Stimulated activated CD4-positive, alpha-beta T cell treated with anti-CD3 and anti-CD28 coated beads, Interleukin-1b, Interleukin-23, amount 100 ng/mL, for 48 hours (primary cell): Measurements from ENCODE around the gene SENP1.

Experiments used
- DNase-seq: peaks from one replicate; pipeline ENCODE4 v3.0.0-alpha.2; 2020

Gene SENP1

DNA sequence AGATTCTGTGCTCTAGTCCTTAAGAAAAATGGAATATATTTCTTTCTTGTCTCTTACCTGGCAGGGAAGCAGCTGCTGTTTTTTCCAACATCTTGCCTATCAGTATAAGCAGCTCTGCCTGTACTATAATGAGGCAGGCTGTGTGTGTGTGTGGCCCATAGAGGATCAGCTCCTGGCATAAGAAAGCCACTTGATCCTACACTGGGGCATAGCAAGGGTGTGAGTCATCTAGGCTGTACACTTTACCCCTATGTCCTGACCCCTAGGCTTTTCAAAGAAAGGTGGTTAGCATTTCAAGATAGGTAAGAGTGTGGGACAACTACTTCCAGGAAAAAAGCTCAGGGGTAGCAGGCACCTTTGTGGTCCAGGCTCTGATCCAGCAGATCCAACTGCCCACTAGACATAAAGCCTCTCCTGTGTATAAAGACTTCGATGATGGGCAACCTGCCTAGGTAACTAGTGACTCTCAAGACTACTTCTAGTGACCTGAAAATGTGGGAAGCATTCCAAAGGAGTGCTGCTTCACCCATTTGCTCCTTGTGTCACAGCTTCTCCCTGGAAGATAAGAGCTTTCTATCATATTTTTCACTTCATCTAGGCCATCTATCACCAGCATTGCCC, 4.9 kb upstream of the SENP1 start:
- DNase-seq = no peak

DNA sequence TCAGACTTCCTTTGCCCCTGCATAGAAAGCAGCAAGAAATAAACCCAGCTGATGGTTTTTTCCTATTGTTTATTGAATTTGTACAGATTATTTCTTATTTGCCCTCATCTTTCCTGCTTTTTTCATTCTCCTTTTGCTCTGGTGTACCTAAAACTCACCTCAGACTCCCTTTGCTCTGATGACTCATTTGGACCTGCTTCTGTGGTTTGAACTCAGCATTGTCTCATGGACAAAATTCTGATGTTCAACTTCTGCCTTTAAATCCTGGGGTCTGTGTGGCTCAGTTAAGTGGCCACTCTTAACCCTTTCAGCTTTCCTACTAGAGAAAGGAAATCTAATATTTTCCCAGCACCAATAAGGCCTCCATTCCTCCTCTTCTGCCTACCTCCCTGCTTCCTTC, 3.5 kb upstream of the SENP1 start:
- no peak for DNase-seq

DNA sequence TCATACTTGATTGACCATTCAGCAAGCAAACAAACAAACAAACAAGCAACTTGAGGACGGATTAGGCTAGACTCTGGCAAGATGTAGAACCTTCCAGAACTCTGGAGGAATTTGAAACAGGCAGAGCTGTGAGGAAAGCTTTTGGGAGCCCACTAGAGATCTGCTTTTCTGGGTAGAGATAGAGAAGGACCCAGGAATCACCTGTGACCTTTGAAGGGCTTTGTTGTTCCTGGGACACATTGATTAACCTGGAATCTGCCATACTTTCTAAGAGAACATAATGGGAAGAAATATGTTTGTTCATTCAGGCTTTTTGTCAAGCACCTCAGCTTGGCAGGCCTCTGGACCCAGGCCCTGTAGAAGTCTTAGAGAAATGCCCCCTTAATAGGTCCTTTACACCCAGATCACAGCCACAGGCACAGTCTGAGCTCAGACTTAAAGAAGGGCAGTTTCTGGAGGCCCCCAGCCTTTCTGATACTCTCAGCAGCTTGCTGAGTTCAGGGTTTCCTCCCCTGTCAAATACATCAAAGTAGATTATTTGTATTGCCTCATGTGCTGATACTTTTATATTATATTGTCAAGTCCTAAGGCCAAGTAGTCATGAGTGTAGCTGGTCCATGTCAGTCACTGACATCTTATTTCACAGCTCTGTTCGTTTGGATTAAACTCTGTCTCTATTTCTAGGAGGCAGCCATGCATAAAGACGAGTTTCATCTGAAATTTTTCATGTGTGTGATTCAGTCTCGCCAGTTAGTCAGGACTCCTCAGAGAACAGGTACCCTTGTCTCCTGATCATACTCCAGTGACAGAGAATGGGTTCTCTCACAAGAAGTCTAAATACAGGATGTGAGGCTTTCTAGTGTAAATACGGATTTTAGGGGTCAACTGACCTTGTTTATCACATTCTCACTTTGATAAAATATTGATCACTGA, 1.1 kb upstream of the SENP1 start:
- no peak for DNase-seq

DNA sequence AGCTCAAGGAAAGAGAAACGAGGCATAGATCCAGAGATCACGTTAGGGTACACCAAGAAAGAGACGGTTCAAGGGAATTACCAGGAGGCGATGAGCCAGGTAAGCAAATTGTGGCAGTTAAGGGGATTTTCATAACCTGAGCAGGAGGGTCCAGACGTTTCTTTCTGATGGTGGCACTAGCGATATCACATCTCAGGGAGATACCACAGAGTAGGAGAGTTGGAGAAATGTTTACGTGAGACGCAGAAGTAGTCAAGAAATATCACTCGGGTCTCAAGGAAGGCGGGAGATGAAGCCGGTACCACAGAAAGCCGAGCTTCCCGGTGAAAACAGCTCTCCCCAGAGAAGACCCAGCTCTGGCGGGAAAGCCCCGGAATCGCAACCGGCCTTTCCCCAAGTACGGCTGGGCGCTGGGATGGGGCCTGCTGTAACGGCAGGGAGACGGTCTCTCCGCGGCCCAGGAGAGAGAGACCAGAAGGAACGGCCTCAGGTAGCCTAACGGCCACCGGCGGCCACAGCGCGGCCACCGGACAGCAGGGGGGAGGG, 485 bp downstream of the SENP1 start:
- DNase-seq = no peak

DNA sequence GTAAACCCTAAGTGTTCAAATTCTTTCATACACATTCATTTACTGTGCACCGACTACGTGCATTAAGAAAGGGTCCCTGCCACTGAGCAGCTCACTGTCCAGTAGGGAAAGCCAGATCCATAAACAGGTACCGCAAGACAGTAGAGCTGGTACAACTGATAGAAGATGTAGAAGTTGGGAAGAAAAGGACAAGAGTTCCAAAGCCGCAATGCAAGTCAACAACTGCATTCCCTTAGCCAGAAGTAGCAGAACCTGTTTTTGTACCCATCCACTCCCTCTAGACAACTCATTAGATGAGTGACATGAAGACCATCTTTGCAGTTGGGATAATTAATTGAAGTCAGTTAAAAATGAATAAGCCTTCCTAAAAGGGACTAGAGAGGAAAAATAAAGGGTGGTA, 1.3 kb downstream of the SENP1 start:
- no peak for DNase-seq

DNA sequence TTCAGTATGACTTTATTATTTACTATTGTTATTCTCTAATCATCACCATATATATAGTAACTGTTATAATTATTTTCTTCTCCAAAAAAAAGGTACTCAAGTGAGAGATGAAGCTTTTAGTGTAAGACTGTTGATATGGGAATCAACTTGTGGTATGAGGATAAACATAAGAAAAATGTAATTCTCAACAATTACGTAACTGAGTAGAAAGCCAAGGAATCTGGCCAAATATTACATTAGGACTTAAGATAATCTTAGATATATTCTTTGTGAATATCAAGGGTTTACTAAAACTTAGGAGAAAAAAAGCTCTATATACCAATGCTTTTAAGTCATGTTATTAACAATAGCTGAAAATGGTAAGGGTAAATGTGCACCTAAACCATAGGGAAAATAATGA, 13.3 kb downstream of the SENP1 start:
- DNase-seq = no peak

DNA sequence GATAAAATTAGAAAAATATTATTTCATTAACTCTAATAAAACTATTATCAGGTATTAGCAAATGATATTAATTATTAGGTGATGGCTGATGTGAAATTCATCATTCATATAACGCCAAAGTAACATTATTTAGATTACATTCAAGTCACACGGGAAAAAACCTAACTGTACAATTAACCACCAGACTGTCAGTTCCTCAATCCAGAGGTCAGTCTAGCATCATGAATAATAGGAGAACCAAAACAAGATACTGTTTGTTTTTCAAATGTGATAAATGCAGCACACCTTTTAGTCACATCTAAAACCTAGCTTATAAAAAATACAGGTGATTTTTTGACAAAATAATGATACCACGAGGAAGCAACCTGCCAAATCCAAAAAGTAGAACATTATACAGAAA, 19.6 kb downstream of the SENP1 start:
- no peak for DNase-seq

DNA sequence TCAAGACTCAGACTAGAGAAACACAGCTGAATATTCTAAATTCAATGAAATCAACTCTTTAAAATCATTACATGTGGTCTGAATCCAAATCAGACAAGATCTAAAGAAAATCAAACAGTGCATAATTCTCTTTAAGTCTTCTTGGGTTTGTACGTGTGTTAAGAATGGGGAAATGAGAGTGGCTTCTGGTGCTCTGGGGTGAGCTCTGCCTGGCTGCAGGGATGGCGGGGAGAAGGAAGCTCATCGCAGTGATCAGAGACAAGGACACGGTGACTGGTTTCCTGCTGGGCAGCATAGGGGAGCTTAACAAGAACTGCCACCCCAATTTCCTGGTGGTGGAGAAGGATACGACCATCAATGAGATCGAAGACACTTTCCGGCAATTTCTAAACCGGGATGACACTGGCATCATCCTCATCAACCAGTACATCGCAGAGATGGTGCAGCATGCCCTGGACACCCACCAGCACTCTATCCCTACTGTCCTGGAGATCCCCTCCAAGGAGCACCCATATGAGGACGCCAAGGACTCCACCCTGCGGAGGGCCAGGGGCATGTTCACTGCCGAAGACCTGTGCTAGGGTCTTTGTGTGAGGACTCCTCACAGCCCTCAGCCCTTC, 20.9 kb downstream of the SENP1 start:
- DNase-seq = no peak

DNA sequence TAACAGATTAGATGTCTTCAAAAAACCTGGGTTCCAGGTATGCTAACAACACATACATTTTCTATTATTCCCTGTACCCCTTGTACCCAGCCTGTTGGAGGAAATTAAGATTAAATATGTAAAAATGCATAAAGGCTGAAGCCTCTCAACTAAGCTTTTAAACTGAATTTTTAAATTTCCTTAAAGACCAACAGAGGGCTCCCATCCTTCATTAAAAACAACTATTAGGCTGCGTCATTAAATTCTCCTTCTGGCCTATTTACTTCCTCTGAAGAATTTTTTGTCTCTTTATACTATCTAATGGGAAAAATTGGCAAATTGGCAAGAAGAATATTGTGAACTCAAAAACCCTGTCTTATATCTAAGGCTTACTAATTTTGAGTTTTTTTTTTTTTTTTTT, 21.8 kb downstream of the SENP1 start:
- no peak for DNase-seq

DNA sequence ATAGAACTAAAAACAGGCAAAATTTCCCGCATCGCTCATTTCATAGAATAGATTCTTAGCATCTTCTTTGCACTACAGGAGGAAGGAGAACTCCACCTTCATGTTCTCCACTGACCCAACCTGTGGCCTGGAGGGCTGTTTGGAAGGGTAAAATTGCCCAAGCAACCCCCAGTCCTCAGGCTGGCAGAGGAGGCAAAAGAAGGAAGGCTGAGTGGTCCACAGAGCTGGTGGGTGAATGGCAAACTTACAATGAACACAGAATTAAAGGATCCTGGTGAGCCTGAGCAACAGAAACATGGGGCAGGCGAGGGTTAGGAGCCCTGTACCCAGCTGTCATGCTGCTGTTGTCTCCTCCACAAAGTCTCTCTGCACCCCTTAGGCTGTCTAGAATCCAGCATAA, 25.1 kb downstream of the SENP1 start:
- no peak for DNase-seq

DNA sequence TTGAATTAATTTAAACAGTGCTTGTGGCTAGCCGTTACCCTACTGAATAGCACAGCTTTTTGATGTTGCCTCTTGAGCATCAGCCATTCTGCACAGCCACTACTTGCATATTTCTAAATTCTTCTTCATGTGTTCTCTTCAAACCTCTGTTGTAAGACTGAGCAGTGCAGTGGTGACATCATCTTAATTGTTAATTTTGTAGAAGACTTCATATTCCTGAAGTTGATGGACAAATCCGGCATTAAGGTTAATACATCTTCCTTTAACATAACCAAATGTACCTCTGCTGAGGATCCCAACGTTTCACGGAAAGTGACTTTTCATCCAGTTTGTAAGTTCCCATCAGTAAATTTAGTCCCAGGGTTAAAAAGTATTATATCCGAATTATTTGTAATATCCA, 25.6 kb downstream of the SENP1 start:
- DNase-seq = no peak

DNA sequence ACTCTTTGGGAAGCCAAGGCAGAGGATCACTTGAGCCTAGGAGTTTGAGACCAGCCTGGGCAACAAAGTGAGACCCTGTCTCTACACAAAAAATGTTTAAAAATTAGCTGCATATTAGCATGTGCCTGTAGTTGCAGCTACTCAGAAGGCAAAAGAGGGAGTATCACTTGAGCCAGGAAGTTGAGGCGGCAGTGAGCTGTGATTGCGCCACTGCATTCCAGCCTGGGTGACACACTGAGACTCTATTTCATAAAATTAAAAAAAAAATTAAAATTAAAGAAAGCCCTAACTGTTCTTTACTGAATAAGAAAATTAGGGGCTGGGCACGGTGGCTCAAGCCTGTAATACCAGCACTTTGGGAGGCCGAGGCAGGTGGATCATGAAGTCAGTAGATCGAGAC, 27.0 kb downstream of the SENP1 start:
- DNase-seq = no peak

DNA sequence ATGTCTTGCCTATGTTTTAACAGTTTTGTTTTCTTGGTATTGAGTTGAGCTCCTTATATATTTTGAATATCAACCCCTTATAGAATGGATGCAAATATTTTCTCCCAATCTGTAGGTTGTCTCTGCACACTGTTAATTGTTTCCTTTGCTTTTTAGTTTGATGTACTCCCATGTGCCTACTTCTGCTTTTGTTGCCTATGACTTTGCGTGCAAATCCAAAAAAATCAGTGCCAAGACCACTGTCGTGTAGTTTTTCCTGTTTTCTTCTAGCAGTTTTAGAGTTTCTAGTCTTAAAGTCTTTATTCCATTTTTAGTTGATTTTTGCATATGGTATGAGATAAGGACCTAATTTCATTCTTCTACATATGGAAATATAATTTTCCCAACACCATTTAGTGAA, 28.8 kb downstream of the SENP1 start:
- DNase-seq = no peak

DNA sequence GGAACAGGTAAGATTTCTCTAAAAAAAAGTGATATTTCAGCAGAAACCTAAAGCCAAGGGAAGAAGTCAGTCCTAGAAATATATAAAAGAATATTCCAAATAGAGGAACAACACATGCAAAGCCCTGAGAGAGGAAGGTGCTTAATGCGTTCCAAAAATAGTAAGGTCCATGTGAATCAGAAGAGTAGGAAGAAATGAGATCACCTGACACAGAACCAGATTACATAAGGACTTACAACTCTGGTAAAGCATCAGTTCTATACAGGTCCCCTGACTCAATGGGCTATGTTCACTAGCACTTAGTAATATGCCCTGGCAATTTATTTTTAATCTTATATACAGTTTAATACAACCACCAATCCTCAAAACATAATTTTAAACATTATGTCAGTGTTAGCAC, 30.0 kb downstream of the SENP1 start:
- DNase-seq = no peak

DNA sequence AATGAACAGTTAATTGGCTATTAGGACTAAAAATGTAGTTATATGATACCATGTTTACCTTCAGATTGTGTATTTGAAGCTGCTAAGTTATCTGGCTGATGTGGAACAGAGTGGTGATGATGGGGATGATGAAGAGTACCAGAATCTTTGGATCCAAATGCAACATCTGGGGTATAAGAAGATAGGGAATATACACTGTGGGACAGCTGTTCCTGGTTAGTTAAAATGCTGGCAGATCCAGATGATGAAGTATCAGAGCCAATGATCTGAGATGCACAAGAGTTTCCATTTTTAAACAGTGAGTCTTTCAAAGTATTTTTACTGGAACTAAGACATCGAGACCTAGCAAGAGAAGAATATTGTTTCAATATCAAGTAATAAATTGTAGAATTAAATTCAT, 31.6 kb downstream of the SENP1 start:
- DNase-seq = no peak

DNA sequence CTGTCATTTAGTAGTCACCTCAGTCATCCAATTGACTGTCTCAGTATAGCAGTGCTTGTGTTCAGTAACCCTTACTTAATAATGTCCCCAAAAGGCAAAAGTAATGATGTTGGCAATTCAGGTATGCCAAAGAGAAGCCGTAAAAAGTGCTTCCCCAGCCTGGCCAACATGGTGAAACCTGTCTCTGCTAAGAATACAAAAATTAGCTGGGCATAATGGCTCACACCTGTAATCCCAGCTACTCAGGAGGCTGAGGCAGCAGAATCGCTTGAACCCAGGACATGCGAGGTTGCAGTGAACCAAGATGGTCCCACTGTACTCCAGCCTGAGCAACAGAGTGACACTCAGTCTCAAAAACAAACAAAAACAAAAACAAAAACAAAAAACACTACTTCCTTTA, 33.6 kb downstream of the SENP1 start:
- no peak for DNase-seq

DNA sequence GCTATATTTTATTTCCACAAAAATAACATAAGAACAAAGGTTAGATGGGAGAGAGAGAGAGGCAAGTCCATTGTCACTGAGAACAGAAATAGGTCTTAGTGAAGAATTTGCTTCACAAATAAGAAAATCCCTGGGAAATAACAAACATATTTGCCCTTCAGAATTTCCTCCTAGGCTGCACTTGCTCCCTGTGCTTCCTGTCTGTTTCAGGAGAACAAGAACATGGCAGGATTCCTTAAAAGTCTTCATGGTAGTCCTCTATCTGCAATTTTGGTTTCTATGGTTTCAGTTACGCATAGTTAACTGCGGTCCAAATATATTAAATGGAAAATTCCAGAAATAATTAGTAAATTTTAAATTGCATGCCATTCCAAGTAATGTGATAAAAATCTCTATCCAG, 34.1 kb downstream of the SENP1 start:
- no peak for DNase-seq

DNA sequence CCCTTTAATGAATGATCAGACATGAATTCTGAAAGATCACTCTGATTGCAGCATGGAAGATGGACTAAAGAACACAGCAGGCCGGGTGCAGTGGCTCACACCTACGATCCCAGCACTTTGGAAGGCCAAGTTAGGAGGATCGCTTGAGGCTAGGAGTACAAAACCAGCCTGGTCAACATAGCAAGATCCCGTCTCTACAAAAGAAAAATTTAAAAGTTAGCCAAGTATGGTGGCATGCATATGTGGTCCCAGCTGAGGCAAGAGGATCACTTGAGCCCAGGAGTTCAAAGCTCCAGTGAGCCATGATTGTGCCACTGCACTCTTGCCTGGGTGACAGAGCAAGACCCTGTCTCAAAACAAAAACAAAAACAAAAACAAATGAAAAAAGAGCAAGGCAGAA, 35.1 kb downstream of the SENP1 start:
- DNase-seq = no peak

DNA sequence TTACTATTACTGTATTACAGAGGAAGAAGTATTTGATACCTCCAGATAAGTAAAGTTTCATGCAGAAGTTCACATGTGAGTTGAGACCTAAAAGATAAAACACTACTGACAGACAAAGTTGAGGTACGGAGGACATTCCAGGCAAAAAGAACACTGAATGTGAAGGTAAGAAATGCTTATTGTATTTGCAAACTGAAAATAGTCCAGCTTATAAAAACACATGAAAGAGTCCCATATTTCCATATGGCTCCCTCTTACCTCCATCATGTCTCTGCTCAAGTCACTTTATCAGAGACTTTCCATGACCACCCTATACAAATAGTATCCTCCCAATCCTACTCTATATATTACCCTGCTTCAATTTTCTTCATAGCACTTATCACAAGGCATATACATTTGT, 35.8 kb downstream of the SENP1 start:
- no peak for DNase-seq

DNA sequence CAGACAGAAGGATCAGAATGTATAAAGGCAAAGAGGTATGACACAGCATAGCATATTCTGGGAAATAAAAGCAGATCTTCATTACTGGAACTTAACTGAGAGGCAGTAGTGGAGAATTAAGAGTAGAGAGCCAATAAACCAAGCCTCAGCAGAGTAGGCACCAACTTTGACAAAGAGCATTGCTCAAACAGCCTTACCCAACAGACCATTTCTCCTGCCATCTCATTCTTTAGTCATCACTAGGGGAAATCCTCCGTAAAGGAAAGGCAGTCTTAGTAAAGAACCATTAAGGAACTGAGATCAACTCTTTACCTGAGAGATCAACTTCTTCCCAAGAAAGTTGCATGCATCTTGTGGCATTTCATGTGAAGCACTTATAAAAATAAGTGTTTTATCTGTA, 36.6 kb downstream of the SENP1 start:
- DNase-seq = no peak

DNA sequence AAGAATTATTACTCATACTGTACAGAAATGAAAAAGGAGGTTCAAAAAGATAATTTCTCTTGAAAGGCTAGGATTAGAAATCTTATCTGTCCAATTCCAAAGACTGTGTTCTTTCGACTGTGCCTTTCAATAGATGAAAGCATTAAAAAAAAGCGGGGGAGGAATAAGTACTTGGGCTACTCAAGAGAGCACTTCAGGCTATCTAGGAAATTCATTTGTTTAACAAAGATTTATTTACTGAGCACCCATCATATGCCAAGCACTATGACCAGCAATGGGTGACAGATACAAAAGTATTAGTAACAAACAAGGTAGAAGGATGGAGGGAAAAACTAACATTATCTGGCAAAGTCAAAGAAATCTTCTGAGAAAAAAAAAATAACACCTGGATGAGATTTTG, 37.4 kb downstream of the SENP1 start:
- DNase-seq = no peak

DNA sequence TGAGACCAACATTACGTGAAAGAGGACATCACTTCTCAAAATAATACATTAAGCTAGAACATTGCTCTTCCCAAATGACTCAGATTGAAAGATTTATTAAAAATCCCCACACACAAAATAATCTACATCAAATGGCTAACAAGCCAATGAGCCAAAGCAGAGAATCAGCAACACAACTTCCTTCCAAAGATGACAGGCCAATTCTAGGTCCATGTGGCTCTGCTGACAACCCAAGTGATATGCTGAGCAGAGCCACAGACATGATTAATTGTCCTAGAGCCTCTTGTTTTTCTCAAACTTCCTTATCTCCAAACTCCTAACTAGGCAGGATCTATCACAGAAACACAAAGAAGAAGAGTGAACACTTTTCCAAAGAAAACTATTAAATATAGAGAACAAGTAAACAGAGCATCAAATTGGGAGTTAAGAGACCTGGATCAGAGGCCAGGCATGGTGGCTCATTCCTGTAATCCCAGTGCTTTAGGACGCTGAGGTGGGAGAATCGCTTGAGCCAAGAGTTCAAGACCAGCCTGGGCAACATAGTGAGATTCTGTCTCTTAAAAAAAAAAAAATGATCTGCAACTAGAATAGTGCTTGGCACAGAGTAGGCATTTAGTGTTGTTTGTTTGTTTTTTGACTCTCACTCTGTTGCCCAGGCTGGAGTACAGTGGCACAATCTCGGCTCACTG, 38.5 kb downstream of the SENP1 start:
- no peak for DNase-seq

DNA sequence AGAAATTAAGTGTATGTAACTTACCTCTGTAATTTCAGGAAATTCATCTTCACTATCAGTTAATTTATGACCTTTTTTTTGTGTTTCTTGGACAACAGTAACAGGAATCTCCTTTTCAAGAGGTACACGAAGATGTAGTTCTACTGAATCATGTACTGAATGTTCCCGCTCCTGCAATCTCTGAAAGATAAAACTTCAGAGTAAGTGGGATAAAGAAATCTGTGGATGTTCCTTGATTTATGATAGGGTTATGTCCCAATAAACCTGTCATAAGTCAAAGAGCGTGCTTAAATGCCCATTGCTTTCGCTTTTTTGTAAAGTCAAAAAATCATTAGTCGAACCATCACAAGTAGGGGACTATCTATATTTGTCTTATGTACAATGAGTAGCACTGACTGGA, 40.8 kb downstream of the SENP1 start:
- DNase-seq = no peak
